A549 (cell line): ENCODE measurements around the gene MAPK8IP3. TPM values are rescaled to one million over a fixed set of nuclear protein-coding genes. Genes with fewer than 3 reads are reported as not detected.

ENCODE experiments used
- ATAC-seq, 2 experiments: fragments of 200-7000 bp in 1 of 2; fragments of >200 bp in 1 of 2; cut with Nextera tagmentation in 1 of 2; cut with Tn5 transposase in 1 of 2; 3 replicates each; pipeline versions ENCODE4 v1.8.0 to v1.9.1; 2018 to 2020; ENCODE audit warnings: mild to moderate bottlenecking in 1 of 2, moderate library complexity in 1 of 2
- CTCF ChIA-PET: fragments of 300-600 bp; sonication (Branson Sonifier 250); formaldehyde crosslinking; extraction: SDS; loops from one replicate; lab custom pipeline; 2021; ENCODE audit warnings: antibody characterized with exemption, inconsistent platforms; lab: Yijun Ruan, JAX
- POLR2A ChIA-PET: fragments of 350-600 bp; formaldehyde crosslinking; extraction: SDS; loops from one replicate; lab custom pipeline; 2021; ENCODE audit warnings: antibody characterized with exemption, inconsistent platforms; lab: Yijun Ruan, JAX
- DNase-seq, 2 experiments: peaks; one replicate each; pipeline versions ENCODE4 v3.0.0 to v3.0.0-alpha.2; 2011 to 2016; ENCODE audit warnings: low read depth in 1 of 2, low spot score in 1 of 2
- FAIRE-seq: peaks from 2 replicates; lab custom pipeline; 2011; peaks lifted over from hg19 to GRCh38; lab: Jason Lieb, UNC
- H3K27ac ChIP-seq, 2 experiments: fragments of >200 bp; sonication (Bioruptor Twin); formaldehyde crosslinking; 3 replicates each; pipeline ENCODE4 v1.5.1; 2016 to 2017
- H3K4me1 ChIP-seq: fragments of >200 bp; sonication (Bioruptor Twin); formaldehyde crosslinking; 3 replicates; pipeline ENCODE4 v1.6.1; 2016
- H3K4me2 ChIP-seq: fragments of >200 bp; sonication (Bioruptor Twin); formaldehyde crosslinking; 3 replicates; pipeline ENCODE4 v1.6.1; 2016
- H3K4me3 ChIP-seq: fragments of >200 bp; sonication (Bioruptor Twin); formaldehyde crosslinking; 3 replicates; pipeline ENCODE4 v1.5.1; 2016
- H3K9me3 ChIP-seq: fragments of >200 bp; sonication (Bioruptor Twin); formaldehyde crosslinking; 3 replicates; pipeline ENCODE4 v1.6.1; 2016
- CBX2 ChIP-seq: fragments of 200-600 bp; sonication (generic); IDR thresholded peaks from 2 replicates; pipeline ENCODE4 v1.6.1; 2016; ENCODE audit warnings: low read depth, mild to moderate bottlenecking, borderline replicate concordance
- CBX8 ChIP-seq: fragments of 200-600 bp; sonication (generic); IDR thresholded peaks from 2 replicates; pipeline ENCODE4 v1.6.1; 2016
- CEBPB ChIP-seq, 2 experiments: fragments of >200 bp in 1 of 2; sonication (Bioruptor Twin) in 1 of 2; formaldehyde crosslinking in 1 of 2; IDR thresholded peaks; 2 replicates each; pipeline ENCODE4 v1.6.1; 2012 to 2016
- EHF ChIP-seq: fragments of 250-450 bp; sonication (Bioruptor Pico); IDR thresholded peaks from 2 replicates; pipeline ENCODE4 v1.5.0; 2020; ENCODE audit warnings: mild to moderate bottlenecking
- FOSL2 ChIP-seq, 2 experiments: fragments of 450-650 bp in 1 of 2; fragments of >200 bp in 1 of 2; sonication (Bioruptor Twin) in 1 of 2; formaldehyde crosslinking; IDR thresholded peaks; 2 replicates each; pipeline versions ENCODE4 v1.5.0 to v1.6.1; 2016 to 2020; ENCODE audit warnings: mild to moderate bottlenecking in 1 of 2, moderate library complexity in 1 of 2
- GATA3 ChIP-seq: IDR thresholded peaks from 2 replicates; pipeline ENCODE4 v1.6.1; 2012; ENCODE audit warnings: borderline replicate concordance
- HEYL ChIP-seq: fragments of 250-450 bp; sonication (Bioruptor Pico); IDR thresholded peaks from 2 replicates; pipeline ENCODE4 v1.8.0; 2021; ENCODE audit warnings: mild to moderate bottlenecking, moderate library complexity
- HOXB5 ChIP-seq: fragments of 250-450 bp; sonication (Bioruptor Pico); IDR thresholded peaks from 2 replicates; pipeline ENCODE4 v1.5.0; 2020; ENCODE audit warnings: mild to moderate bottlenecking, moderate library complexity
- MAFK ChIP-seq: fragments of 450-650 bp; IDR thresholded peaks from 2 replicates; pipeline ENCODE4 v1.6.1; 2014; ENCODE audit not compliant: partially characterized antibody
- MAZ ChIP-seq: fragments of 150-350 bp; IDR thresholded peaks from 2 replicates; pipeline ENCODE4 v1.6.1; 2014; ENCODE audit warnings: antibody characterized with exemption, low read depth, low read length, borderline replicate concordance
- NPAS2 ChIP-seq: fragments of 250-450 bp; sonication (Bioruptor Pico); IDR thresholded peaks from 2 replicates; pipeline ENCODE4 v1.8.0; 2022; ENCODE audit warnings: mild to moderate bottlenecking, moderate library complexity, borderline replicate concordance
- NR3C1 ChIP-seq: fragments of >200 bp; sonication (Bioruptor Twin); formaldehyde crosslinking; IDR thresholded peaks from 3 replicates; pipeline ENCODE4 v1.6.1; 2017
- POLR2A ChIP-seq: IDR thresholded peaks from 2 replicates; pipeline ENCODE4 v1.6.1; 2012; ENCODE audit warnings: mild to moderate bottlenecking, low read length
- RAD21 ChIP-seq, 2 experiments: fragments of >200 bp in 1 of 2; sonication (Bioruptor Twin) in 1 of 2; formaldehyde crosslinking in 1 of 2; IDR thresholded peaks in 1 of 2; conservative IDR thresholded peaks in 1 of 2; 2 replicates in 1 of 2; 3 replicates in 1 of 2; pipeline ENCODE4 v1.6.1; 2012 to 2018; ENCODE audit warnings: inconsistent platforms in 1 of 2
- RARB ChIP-seq: fragments of 250-450 bp; sonication (Bioruptor Pico); IDR thresholded peaks from 2 replicates; pipeline ENCODE4 v1.8.0; 2021; ENCODE audit warnings: mild to moderate bottlenecking, moderate library complexity
- RCOR1 ChIP-seq: fragments of 150-350 bp; IDR thresholded peaks from 2 replicates; pipeline ENCODE4 v1.6.1; 2014; ENCODE audit warnings: antibody characterized with exemption, low read length, low read depth
- RFX5 ChIP-seq: fragments of 450-650 bp; IDR thresholded peaks from 2 replicates; pipeline ENCODE4 v1.7.1; 2014; ENCODE audit warnings: antibody characterized with exemption, mild to moderate bottlenecking, moderate library complexity
- RNF2 ChIP-seq: fragments of 200-600 bp; sonication (generic); IDR thresholded peaks from 2 replicates; pipeline ENCODE4 v1.6.1; 2016; ENCODE audit warnings: low read depth, mild to moderate bottlenecking, antibody characterized with exemption, moderate library complexity, borderline replicate concordance
- SMC3 ChIP-seq: fragments of >200 bp; sonication (Bioruptor Twin); formaldehyde crosslinking; IDR thresholded peaks from 3 replicates; pipeline ENCODE4 v1.6.1; 2018; ENCODE audit warnings: inconsistent platforms
- SREBF2 ChIP-seq: fragments of 450-650 bp; IDR thresholded peaks from 2 replicates; pipeline ENCODE4 v1.6.1; 2014; ENCODE audit warnings: mild to moderate bottlenecking, moderate library complexity
- ZC3H11A ChIP-seq: fragments of 450-650 bp; IDR thresholded peaks from 2 replicates; pipeline ENCODE4 v1.6.1; 2014; ENCODE audit warnings: antibody characterized with exemption, mild to moderate bottlenecking
- ZFP36 ChIP-seq: fragments of 450-650 bp; IDR thresholded peaks from 2 replicates; pipeline ENCODE4 v1.6.1; 2014; ENCODE audit warnings: borderline replicate concordance; ENCODE audit not compliant: partially characterized antibody
- ZSCAN20 ChIP-seq: fragments of 250-450 bp; sonication (Bioruptor Pico); IDR thresholded peaks from 2 replicates; pipeline ENCODE4 v1.8.0; 2022; ENCODE audit warnings: mild to moderate bottlenecking, moderate library complexity
- WGBS: methylation state at CpG from one replicate; pipeline ENCODE4 v1.1.6; 2017; ENCODE audit errors: missing lambda C conversion rate; 5-methylcytosine and 5-hydroxymethylcytosine counted together
- polyA plus RNA-seq, 4 experiments: library from polyadenylated mRNA; depleted of rRNA in 3 of 4; stranded (reverse); fragments of >200 nt; fragmentation: RNase III in 1 of 4; extraction: RNeasy Plus Mini Kit Qiagen cat#74134 plus additional on column Dnase treatment in 1 of 4; gene quantifications; 2 replicates in 3 of 4; 3 replicates in 1 of 4; pipeline ENCODE4 v1.2.3, GENCODE V29; 2011 to 2017
- TF ChIP-seq, protein P1 (sequence below): IDR thresholded peaks from 2 replicates; pipeline ENCODE4 v1.6.1; 2012; ENCODE audit warnings: low read depth, borderline replicate concordance
- TF ChIP-seq, protein P2 (sequence below): fragments of 200-600 bp; sonication (generic); IDR thresholded peaks from 2 replicates; pipeline ENCODE4 v1.6.1; 2016; ENCODE audit warnings: antibody characterized with exemption, mild to moderate bottlenecking, moderate library complexity
- TF ChIP-seq, protein P3 (sequence below): fragments of 450-650 bp; IDR thresholded peaks from 2 replicates; pipeline ENCODE4 v1.6.1; 2014; ENCODE audit warnings: antibody characterized with exemption
- TF ChIP-seq, protein P4 (sequence below): fragments of >200 bp; sonication (Bioruptor Twin); formaldehyde crosslinking; IDR thresholded peaks from 3 replicates; pipeline ENCODE4 v1.5.1; 2016
- TF ChIP-seq, protein P5 (sequence below): fragments of 150-350 bp; IDR thresholded peaks from 2 replicates; pipeline ENCODE4 v1.6.1; 2014; ENCODE audit warnings: low read depth, mild to moderate bottlenecking, low read length
- TF ChIP-seq, protein P6 (sequence below): IDR thresholded peaks from 2 replicates; pipeline ENCODE4 v1.6.1; 2012
- TF ChIP-seq, protein P7 (sequence below): IDR thresholded peaks from 2 replicates; pipeline ENCODE4 v1.6.1; 2012

The MAPK8IP3 gene
- polyA plus RNA-seq, 2 of the 4 experiments (the other 2 are of a cell fraction): 12.0 to 53.3 TPM

DNA sequence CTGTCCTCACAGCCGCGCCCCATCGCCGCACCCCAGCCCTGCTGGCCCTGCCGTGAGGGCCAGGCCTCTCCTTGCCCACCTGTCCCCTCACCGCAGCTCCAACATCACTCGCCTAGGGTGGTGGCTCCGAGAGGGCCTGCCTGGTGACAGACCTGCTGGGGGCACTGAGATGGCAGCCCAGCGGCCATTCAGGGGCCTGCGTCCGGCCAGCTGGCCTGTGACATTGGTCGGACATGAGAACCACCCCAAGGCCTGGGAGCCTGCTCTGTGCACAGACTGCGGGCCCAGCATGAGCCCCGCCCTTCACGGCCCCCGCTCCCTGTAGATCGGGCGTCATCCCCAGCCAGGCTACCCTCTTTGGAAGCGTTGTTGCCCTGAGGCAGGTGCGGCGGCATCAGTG lies 53.5 kb downstream of the MAPK8IP3 start:
- ATAC-seq: no peak
- Histone ChIP-seq H3K4me1 (no peaks in the 10 kb centered on the region), H3K27ac (no peak overlapping the region), H3K4me2 (no peak overlapping the region), H3K4me3 (no peak overlapping the region), H3K9me3 (no peaks in the 10 kb centered on the region)
- TF ChIP-seq CBX8 (no peak), CBX2 (no peak), RCOR1 (no peak), RAD21 (conservative IDR thresholded peaks at IDR 0.05 in 1 of 2, IDR thresholded peaks at IDR 0.05 in 1 of 2) (no peak), RNF2 (no peak), ZFP36 (no peak), HEYL (CRISPR knock-in tag) (no peak), CEBPB (IDR thresholded peaks at IDR 0.05) (no peak), MAFK (no peak), FOSL2 (IDR thresholded peaks at IDR 0.05) (no peak), FOSL2 (CRISPR knock-in tag; IDR thresholded peaks at IDR 0.05) (no peak), SMC3 (no peak), NPAS2 (CRISPR knock-in tag) (no peak), ZC3H11A (no peak), EHF (no peak), NR3C1 (no peak), MAZ (no peak), GATA3 (no peak), HOXB5 (no peak)
- TF ChIP-seq, protein P1, sequence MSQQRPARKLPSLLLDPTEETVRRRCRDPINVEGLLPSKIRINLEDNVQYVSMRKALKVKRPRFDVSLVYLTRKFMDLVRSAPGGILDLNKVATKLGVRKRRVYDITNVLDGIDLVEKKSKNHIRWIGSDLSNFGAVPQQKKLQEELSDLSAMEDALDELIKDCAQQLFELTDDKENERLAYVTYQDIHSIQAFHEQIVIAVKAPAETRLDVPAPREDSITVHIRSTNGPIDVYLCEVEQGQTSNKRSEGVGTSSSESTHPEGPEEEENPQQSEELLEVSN: no peak
- TF ChIP-seq, protein P2, sequence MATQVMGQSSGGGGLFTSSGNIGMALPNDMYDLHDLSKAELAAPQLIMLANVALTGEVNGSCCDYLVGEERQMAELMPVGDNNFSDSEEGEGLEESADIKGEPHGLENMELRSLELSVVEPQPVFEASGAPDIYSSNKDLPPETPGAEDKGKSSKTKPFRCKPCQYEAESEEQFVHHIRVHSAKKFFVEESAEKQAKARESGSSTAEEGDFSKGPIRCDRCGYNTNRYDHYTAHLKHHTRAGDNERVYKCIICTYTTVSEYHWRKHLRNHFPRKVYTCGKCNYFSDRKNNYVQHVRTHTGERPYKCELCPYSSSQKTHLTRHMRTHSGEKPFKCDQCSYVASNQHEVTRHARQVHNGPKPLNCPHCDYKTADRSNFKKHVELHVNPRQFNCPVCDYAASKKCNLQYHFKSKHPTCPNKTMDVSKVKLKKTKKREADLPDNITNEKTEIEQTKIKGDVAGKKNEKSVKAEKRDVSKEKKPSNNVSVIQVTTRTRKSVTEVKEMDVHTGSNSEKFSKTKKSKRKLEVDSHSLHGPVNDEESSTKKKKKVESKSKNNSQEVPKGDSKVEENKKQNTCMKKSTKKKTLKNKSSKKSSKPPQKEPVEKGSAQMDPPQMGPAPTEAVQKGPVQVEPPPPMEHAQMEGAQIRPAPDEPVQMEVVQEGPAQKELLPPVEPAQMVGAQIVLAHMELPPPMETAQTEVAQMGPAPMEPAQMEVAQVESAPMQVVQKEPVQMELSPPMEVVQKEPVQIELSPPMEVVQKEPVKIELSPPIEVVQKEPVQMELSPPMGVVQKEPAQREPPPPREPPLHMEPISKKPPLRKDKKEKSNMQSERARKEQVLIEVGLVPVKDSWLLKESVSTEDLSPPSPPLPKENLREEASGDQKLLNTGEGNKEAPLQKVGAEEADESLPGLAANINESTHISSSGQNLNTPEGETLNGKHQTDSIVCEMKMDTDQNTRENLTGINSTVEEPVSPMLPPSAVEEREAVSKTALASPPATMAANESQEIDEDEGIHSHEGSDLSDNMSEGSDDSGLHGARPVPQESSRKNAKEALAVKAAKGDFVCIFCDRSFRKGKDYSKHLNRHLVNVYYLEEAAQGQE: no peak
- FAIRE-seq: no peak
- ChIA-PET CTCF (interaction anchor here (0.7 to 1.6 kb wide), 5 partner anchors 9 to 54 kb away, joined by 3 to 5 read pairs (median 4); partner anchors contain the start of gene MAPK8IP3), POLR2A (no interaction called here)
- WGBS: 94% methylated on average over 19 of the region's 21 CpGs
- no peak for DNase-seq

DNA sequence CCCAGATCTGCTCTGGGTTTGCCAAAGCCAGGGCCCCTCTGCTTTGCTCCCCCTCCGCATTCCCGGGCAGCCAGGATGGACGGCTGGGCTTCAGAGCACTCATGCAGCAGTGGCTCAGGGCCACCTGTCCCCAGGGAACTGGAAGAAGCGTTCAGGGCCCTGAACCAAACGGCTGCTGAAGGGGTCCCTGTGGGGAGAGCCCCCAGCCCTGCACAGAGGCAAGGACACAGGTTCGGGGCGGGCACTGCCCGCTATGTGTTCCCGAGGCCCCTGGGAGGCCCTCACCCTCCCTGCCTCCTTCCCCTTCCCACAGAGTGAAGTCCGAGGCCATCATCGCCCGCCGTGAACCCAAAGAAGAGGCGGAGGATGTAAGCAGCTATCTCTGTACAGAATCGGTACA lies 54.9 kb downstream of the MAPK8IP3 start:
- H3K4me1 ChIP-seq: no peaks in the 10 kb centered on the region
- DNase-seq: no peak
- CTCF ChIA-PET: interaction anchor here (0.8 to 1.6 kb wide), 6 partner anchors 8 to 151 kb away, joined by 3 to 6 read pairs (median 4); partner anchors contain the start of genes MAPK8IP3 and NME3
- no peak overlapping the region for H3K4me2 ChIP-seq
- no peak for FAIRE-seq
- ATAC-seq: no peak
- H3K9me3 ChIP-seq: no peaks in the 10 kb centered on the region
- WGBS: 93% methylated on average over 15 of the region's 15 CpGs
- H3K4me3 ChIP-seq: no peak overlapping the region
- POLR2A ChIA-PET: no interaction called here
- no peak overlapping the region for H3K27ac ChIP-seq
- TF ChIP-seq, protein P3, sequence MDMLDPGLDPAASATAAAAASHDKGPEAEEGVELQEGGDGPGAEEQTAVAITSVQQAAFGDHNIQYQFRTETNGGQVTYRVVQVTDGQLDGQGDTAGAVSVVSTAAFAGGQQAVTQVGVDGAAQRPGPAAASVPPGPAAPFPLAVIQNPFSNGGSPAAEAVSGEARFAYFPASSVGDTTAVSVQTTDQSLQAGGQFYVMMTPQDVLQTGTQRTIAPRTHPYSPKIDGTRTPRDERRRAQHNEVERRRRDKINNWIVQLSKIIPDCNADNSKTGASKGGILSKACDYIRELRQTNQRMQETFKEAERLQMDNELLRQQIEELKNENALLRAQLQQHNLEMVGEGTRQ: no peak
- TF ChIP-seq ZC3H11A (no peak), SMC3 (no peak), SREBF2 (no peak), RARB (CRISPR knock-in tag) (no peak), MAZ (no peak), GATA3 (no peak), RFX5 (no peak), POLR2A (no peak), ZSCAN20 (CRISPR knock-in tag) (no peak), CEBPB (IDR thresholded peaks at IDR 0.05) (no peak)
- TF ChIP-seq, protein P4, sequence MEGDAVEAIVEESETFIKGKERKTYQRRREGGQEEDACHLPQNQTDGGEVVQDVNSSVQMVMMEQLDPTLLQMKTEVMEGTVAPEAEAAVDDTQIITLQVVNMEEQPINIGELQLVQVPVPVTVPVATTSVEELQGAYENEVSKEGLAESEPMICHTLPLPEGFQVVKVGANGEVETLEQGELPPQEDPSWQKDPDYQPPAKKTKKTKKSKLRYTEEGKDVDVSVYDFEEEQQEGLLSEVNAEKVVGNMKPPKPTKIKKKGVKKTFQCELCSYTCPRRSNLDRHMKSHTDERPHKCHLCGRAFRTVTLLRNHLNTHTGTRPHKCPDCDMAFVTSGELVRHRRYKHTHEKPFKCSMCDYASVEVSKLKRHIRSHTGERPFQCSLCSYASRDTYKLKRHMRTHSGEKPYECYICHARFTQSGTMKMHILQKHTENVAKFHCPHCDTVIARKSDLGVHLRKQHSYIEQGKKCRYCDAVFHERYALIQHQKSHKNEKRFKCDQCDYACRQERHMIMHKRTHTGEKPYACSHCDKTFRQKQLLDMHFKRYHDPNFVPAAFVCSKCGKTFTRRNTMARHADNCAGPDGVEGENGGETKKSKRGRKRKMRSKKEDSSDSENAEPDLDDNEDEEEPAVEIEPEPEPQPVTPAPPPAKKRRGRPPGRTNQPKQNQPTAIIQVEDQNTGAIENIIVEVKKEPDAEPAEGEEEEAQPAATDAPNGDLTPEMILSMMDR: no peak
- TF ChIP-seq, protein P5, sequence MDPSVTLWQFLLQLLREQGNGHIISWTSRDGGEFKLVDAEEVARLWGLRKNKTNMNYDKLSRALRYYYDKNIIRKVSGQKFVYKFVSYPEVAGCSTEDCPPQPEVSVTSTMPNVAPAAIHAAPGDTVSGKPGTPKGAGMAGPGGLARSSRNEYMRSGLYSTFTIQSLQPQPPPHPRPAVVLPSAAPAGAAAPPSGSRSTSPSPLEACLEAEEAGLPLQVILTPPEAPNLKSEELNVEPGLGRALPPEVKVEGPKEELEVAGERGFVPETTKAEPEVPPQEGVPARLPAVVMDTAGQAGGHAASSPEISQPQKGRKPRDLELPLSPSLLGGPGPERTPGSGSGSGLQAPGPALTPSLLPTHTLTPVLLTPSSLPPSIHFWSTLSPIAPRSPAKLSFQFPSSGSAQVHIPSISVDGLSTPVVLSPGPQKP: no peak
- TF ChIP-seq, protein P6, sequence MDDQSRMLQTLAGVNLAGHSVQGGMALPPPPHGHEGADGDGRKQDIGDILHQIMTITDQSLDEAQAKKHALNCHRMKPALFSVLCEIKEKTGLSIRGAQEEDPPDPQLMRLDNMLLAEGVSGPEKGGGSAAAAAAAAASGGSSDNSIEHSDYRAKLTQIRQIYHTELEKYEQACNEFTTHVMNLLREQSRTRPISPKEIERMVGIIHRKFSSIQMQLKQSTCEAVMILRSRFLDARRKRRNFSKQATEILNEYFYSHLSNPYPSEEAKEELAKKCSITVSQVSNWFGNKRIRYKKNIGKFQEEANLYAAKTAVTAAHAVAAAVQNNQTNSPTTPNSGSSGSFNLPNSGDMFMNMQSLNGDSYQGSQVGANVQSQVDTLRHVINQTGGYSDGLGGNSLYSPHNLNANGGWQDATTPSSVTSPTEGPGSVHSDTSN: no peak
- TF ChIP-seq, protein P7, sequence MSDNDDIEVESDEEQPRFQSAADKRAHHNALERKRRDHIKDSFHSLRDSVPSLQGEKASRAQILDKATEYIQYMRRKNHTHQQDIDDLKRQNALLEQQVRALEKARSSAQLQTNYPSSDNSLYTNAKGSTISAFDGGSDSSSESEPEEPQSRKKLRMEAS: no peak
